Keratinocyte (primary cell): ENCODE data around the gene NPIPA2. TPM values are rescaled to one million over a fixed set of nuclear protein-coding genes. Genes with fewer than 3 reads are reported as not detected.
A peak's percentile ranks its signal among the peaks of the same experiment; 100 is the strongest.
"Not testable (repeated sequence)": the region's sequence is repeated elsewhere in the genome, so short reads cannot be mapped to it uniquely, and the experiment has no call there.

ENCODE experiments used
- DNase-seq: peaks from one replicate; pipeline ENCODE4 v3.0.0-alpha.2; 2011; ENCODE audit warnings: low read depth, missing footprints, low spot score
- FAIRE-seq: peaks from 2 replicates; lab custom pipeline; 2011; peaks lifted over from hg19 to GRCh38; lab: Jason Lieb, UNC
- H2AFZ ChIP-seq: 2 replicates; pipeline ENCODE4 v1.6.0; 2012; ENCODE audit warnings: low read length, control low read depth, inconsistent platforms; ENCODE audit not compliant: control insufficient read depth
- H3K27ac ChIP-seq: 2 replicates; pipeline ENCODE4 v1.5.1; 2011; ENCODE audit warnings: low read length; ENCODE audit not compliant: control insufficient read depth, insufficient read depth
- H3K27me3 ChIP-seq: 3 replicates; pipeline ENCODE4 v1.6.0; 2011; ENCODE audit warnings: low read length; ENCODE audit not compliant: control insufficient read depth, insufficient read depth; ENCODE audit errors: extremely low read depth
- H3K36me3 ChIP-seq, 2 experiments: 2 replicates in 1 of 2; 3 replicates in 1 of 2; pipeline ENCODE4 v1.5.1; 2011; ENCODE audit warnings: low read length in 2 of 2, mild to moderate bottlenecking in 1 of 2; ENCODE audit not compliant: control insufficient read depth in 2 of 2, insufficient read depth in 2 of 2; ENCODE audit errors: extremely low read depth in 1 of 2
- H3K4me1 ChIP-seq: 3 replicates; pipeline ENCODE4 v1.5.1; 2011; ENCODE audit warnings: low read length; ENCODE audit not compliant: control insufficient read depth, insufficient read depth; ENCODE audit errors: extremely low read depth
- H3K4me2 ChIP-seq: 3 replicates; pipeline ENCODE4 v1.6.0; 2011; ENCODE audit warnings: low read depth, low read length; ENCODE audit not compliant: control insufficient read depth, insufficient read depth; ENCODE audit errors: extremely low read depth
- H3K4me3 ChIP-seq, 3 experiments: fragments of 200-600 bp in 1 of 3; sonication (generic) in 1 of 3; 2 replicates in 2 of 3; 3 replicates in 1 of 3; pipeline ENCODE4 v1.5.1; 2011 to 2016; ENCODE audit warnings: low read length in 3 of 3, mild to moderate bottlenecking in 3 of 3, control low read depth in 2 of 3, inconsistent platforms in 1 of 3, low read depth in 1 of 3, mixed read lengths in 1 of 3, mixed run types in 1 of 3, moderate library complexity in 1 of 3; ENCODE audit not compliant: control insufficient read depth in 2 of 3, insufficient read depth in 2 of 3; ENCODE audit errors: extremely low read depth in 1 of 3
- H3K79me2 ChIP-seq: 2 replicates; pipeline ENCODE4 v1.6.0; 2012; ENCODE audit warnings: low read length; ENCODE audit not compliant: control insufficient read depth, insufficient read depth
- H3K9ac ChIP-seq: 3 replicates; pipeline ENCODE4 v1.6.0; 2011; ENCODE audit warnings: low read length; ENCODE audit not compliant: control insufficient read depth, insufficient read depth; ENCODE audit errors: extremely low read depth
- H3K9me1 ChIP-seq: 3 replicates; pipeline ENCODE4 v1.6.0; 2011; ENCODE audit warnings: low read length; ENCODE audit not compliant: control insufficient read depth, insufficient read depth; ENCODE audit errors: extremely low read depth
- H3K9me3 ChIP-seq: 2 replicates; pipeline ENCODE4 v1.5.1; 2012; ENCODE audit warnings: low read depth, low read length; ENCODE audit not compliant: control insufficient read depth
- H4K20me1 ChIP-seq: 3 replicates; pipeline ENCODE4 v1.6.0; 2011; ENCODE audit warnings: low read length; ENCODE audit not compliant: control insufficient read depth, insufficient read depth; ENCODE audit errors: extremely low read depth
- dilution Hi-C: fragments of 300-500 bp; cut with MboI; formaldehyde crosslinking; loops from one replicate; pipeline ENCODE4 v1.7.0; 2020; ENCODE audit warnings: low sequenced_read_pairs; ENCODE audit not compliant: extremely low pct_ligation_motif_present
- polyA minus RNA-seq, 3 experiments: library from RNA; depleted of rRNA, polyadenylated mRNA; stranded (reverse); fragments of >200 nt; gene quantifications; 1 replicate in 1 of 3; 2 replicates in 1 of 3; 3 replicates in 1 of 3; pipeline ENCODE4 v1.2.3, GENCODE V29; 2011
- polyA plus RNA-seq, 5 experiments: library from polyadenylated mRNA; depleted of rRNA in 3 of 5; stranded (reverse) in 3 of 5; stranded (forward) in 1 of 5; unstranded in 1 of 5; fragments of >200 nt; gene quantifications; 1 replicate in 1 of 5; 2 replicates in 3 of 5; 3 replicates in 1 of 5; pipeline versions ENCODE4 v1.2.1 to v1.2.3, GENCODE V29; 2011 to 2012; ENCODE audit warnings: missing spikeins in 2 of 5, low read depth in 1 of 5, low replicate concordance in 1 of 5

The NPIPA2 gene
- 0.61 to 2.1 TPM (median 1.3 TPM) in 3 replicates for polyA plus RNA-seq
- polyA plus RNA-seq (2011; ENCODE audit: low read depth): 6.9 TPM
- polyA plus RNA-seq (2011; cell fraction: cytosol; rRNA removed): not detected in 2 replicates
- 1.9 and 3.0 TPM in 2 replicates for polyA plus RNA-seq (2011; cell fraction: nucleus; rRNA removed)
- 0.79 and 1.5 TPM in 2 replicates for polyA plus RNA-seq (2012; ENCODE audit: low replicate concordance)
- not detected in 3 replicates for polyA minus RNA-seq
- not detected for polyA minus RNA-seq (2011; cell fraction: cytosol; rRNA and poly(A)+ RNA removed)
- polyA minus RNA-seq (2011; cell fraction: nucleus; rRNA and poly(A)+ RNA removed): not detected in 2 replicates

DNA sequence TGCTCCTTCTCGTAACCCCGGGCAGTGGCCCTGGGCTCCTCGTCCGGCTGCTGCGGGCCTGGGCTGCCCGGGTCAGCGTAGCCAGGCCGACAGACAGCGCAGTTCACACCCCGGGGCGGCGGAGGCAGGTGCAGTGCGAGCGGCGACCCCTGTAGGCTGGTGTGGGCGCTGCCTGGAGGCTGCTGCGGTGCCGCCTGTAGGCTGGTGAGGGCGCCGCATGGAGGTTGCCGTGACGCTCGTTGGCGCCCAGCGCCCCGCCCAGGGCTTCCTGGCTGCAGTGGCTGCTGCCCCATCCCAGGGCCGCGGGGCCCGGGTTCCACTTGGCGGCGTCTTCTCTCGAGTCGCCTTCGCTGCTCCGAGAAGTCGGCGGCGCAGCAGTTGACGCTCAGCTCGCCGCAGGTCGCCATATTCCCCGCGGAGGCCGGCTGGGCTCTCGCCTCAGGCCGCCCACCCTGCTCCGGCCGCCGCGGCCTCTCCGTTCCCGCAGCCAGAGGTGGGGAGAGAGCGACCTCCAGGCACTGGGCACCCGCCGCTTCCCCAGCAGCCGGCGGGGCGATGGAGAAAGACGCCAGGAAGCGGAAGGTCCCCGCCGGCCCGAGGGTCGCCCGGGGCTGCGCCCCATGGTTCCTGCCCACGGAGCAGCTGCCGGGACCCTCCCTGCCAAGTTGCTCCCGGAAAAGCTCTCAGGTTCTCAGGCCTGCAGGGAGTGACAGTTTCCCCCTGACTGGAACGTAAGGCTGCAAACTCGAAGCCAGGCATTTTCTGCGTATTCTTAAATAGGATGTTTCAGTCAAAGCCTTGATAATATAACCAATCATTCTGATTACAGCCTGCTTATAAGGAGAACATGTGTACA lies at the start of gene NPIPA2:
NPIPA2 (plus strand) TSS at position 261 of the 856 bp plus-strand sequence. CDS start 5,533 bp downstream, outside the sequence.
- not testable (repeated sequence) for FAIRE-seq

GRCh38 chr16:14694129-14694528 lies 48.2 kb upstream of the NPIPA2 start, which contains the start of gene PLA2G10:
PLA2G10 (minus strand) TSS chr16:14694308; CDS start chr16:14694229, 79 bp downstream.
- not testable (repeated sequence) for FAIRE-seq

More for the DNA sequence above, at the start of gene NPIPA2:
- H2AFZ ChIP-seq, H3K79me2 ChIP-seq, DNase-seq, H3K9me3 ChIP-seq, H3K27me3 ChIP-seq, H4K20me1 ChIP-seq, H3K36me3 ChIP-seq, H3K4me3 ChIP-seq, H3K4me1 ChIP-seq, H3K9me1 ChIP-seq, H3K9ac ChIP-seq, H3K4me2 ChIP-seq, dilution Hi-C loops, H3K27ac ChIP-seq: not testable (repeated sequence)

GRCh38 chr16:14701859-14702258 lies 40.5 kb upstream of the NPIPA2 start:
- H3K9me1 ChIP-seq, H3K9me3 ChIP-seq, H3K4me2 ChIP-seq, H3K9ac ChIP-seq, dilution Hi-C loops, H2AFZ ChIP-seq, DNase-seq, H3K27me3 ChIP-seq, H3K4me1 ChIP-seq, H4K20me1 ChIP-seq, H3K36me3 ChIP-seq, H3K4me3 ChIP-seq, H3K79me2 ChIP-seq, H3K27ac ChIP-seq: not testable (repeated sequence)
- peak; percentile 81 for FAIRE-seq

More at GRCh38 chr16:14694129-14694528, 48.2 kb upstream of the NPIPA2 start, which contains the start of gene PLA2G10:
- H3K27me3 ChIP-seq, H4K20me1 ChIP-seq, H3K27ac ChIP-seq, H3K79me2 ChIP-seq, H3K4me3 ChIP-seq, H3K36me3 ChIP-seq, H3K4me2 ChIP-seq, DNase-seq, H2AFZ ChIP-seq, dilution Hi-C loops, H3K9me1 ChIP-seq, H3K9me3 ChIP-seq, H3K9ac ChIP-seq, H3K4me1 ChIP-seq: not testable (repeated sequence)

DNA sequence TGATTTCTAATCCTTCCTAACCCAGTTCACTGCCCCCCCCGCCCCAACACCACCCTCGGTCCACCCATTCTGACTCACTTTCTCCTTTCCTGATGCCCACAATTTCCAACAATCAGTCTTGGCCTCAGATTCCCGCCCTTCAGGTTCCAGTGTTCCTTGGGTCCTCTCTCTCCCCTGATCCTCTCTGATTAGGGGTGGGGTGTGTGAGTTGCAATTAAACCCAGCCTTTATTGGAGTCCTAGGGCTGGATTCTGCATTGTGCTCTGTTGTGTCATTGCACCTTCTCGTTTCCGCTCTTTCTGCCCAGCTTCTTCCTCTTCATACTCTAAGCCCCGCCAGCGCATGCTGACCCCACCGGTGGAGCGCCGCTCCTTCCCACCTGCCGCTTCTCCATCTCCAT lies 39.7 kb upstream of the NPIPA2 start:
- H3K36me3 ChIP-seq, H3K4me3 ChIP-seq, H3K4me2 ChIP-seq, H3K4me1 ChIP-seq, FAIRE-seq, H3K27me3 ChIP-seq, H3K27ac ChIP-seq, H4K20me1 ChIP-seq, H3K9me3 ChIP-seq, H3K9ac ChIP-seq, DNase-seq, dilution Hi-C loops, H3K9me1 ChIP-seq, H2AFZ ChIP-seq, H3K79me2 ChIP-seq: not testable (repeated sequence)
